Uterus (tissue), 2 donors: Measurements from ENCODE around the gene HOXD8.

Experiments
- CTCF ChIP-seq, 4 experiments: fragments of 200-600 bp in 2 of 4; fragments of 450-650 bp in 2 of 4; sonication (generic) in 2 of 4; IDR thresholded peaks; one replicate each; pipeline ENCODE4 v1.5.1; 2016 to 2019; ENCODE audit warnings: antibody characterized with exemption in 4 of 4, mild to moderate bottlenecking in 2 of 4, moderate library complexity in 1 of 4
- POLR2A ChIP-seq, 2 donors: fragments of 450-650 bp; IDR thresholded peaks; one replicate each; pipeline ENCODE4 v1.6.1; 2016; ENCODE audit warnings: antibody characterized with exemption in 2 of 2, mild to moderate bottlenecking in 1 of 2, moderate library complexity in 1 of 2

GRCh38 chr2:176128982-176129796, at the start of gene HOXD8:
- TF ChIP-seq CTCF (IDR thresholded peaks at IDR 0.05) = no peak
- peak; percentile 70 to 80 for TF ChIP-seq POLR2A (IDR thresholded peaks at IDR 0.05)
